Transverse colon (tissue), 4 donors: ENCODE data around the gene RAD9B.

Source experiments
- CTCF ChIP-seq, 5 experiments: fragments of 200-600 bp in 3 of 5; fragments of 450-650 bp in 2 of 5; sonication (generic) in 3 of 5; IDR thresholded peaks; 1 replicate in 2 of 5; 2 replicates in 3 of 5; pipeline ENCODE4 v1.5.1; 2016 to 2017; ENCODE audit warnings: antibody characterized with exemption in 5 of 5, inconsistent platforms in 3 of 5, mild to moderate bottlenecking in 2 of 5, moderate library complexity in 1 of 5
- EP300 ChIP-seq: sonication (generic); formaldehyde crosslinking; IDR thresholded peaks from one replicate; pipeline ENCODE4 v1.6.1; 2017; ENCODE audit warnings: antibody characterized with exemption, low read depth
- POLR2A ChIP-seq: fragments of 450-650 bp; IDR thresholded peaks from one replicate; pipeline ENCODE4 v1.6.1; 2016; ENCODE audit warnings: antibody characterized with exemption, mild to moderate bottlenecking, moderate library complexity
- POLR2AphosphoS5 ChIP-seq, 3 donors: sonication (generic); formaldehyde crosslinking; IDR thresholded peaks; one replicate each; pipeline ENCODE4 v1.6.1; 2016; ENCODE audit warnings: antibody characterized with exemption in 3 of 3

DNA sequence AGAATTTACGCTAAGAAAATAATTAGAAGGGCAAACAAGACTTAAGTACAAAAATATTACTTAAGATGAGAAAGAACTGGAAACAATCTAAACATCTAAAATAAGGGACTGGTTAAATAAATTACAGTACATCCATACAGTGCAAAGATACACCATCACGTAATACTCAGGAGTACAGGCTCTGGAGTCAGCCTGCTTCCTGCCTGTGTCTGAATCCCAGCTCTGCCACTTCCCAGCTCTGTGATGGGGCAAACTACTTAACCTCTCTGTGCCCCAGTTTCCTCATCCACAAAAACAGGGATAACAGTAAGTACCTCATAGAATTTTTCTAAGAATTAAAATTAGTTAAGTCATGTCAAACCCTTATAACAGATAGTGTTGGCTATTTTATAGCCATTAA is 45.0 kb downstream of the RAD9B start:
- TF ChIP-seq CTCF (IDR thresholded peaks at IDR 0.05), result no peak
- no peak for TF ChIP-seq POLR2AphosphoS5 (IDR thresholded peaks at IDR 0.05)
- TF ChIP-seq EP300, result no peak
- no peak for TF ChIP-seq POLR2A
